Measurements from ENCODE around the gene RNF4. TPM values are rescaled to one million over a fixed set of nuclear protein-coding genes. Genes with fewer than 3 reads are reported as not detected.

Gene RNF4
- total RNA-seq, 1 donor from 2014 or later, result 28.1 TPM

Other genes with a start within 250 kb of the RNF4 start
- gene HAUS3, start 227.0 kb upstream of the RNF4 start, total RNA-seq, result 42.0 TPM
- gene POLN, start 227.0 kb upstream of the RNF4 start, total RNA-seq, result 8.6 TPM
- 17.5 TPM for gene MXD4, start 207.0 kb upstream of the RNF4 start, total RNA-seq
- gene ZFYVE28, start 50.5 kb upstream of the RNF4 start, total RNA-seq, result 3.7 TPM
- gene CFAP99, start 50.2 kb upstream of the RNF4 start, total RNA-seq, result not detected
- gene FAM193A, start 67.5 kb downstream of the RNF4 start, total RNA-seq, result 17.1 TPM

Data from frontal cortex (tissue), 1 donor.